Prostate gland (tissue), 2 donors: ENCODE data around the gene HMX1. TPM values are rescaled to one million over a fixed set of nuclear protein-coding genes. Genes with fewer than 3 reads are reported as not detected.

Source experiments
- DNase-seq: peaks from one replicate; pipeline ENCODE4 v3.0.0-alpha.2; 2019; ENCODE audit warnings: low spot score
- H3K27ac ChIP-seq, 2 donors: fragments of 200-600 bp; sonication (generic); 2 replicates each; pipeline ENCODE4 v1.5.1; 2017 to 2019
- H3K27me3 ChIP-seq: fragments of 200-600 bp; sonication (generic); replicated peaks from 2 replicates; pipeline ENCODE4 v1.5.1; 2019; ENCODE audit not compliant: insufficient read depth
- H3K36me3 ChIP-seq, 2 donors: fragments of 200-600 bp; sonication (generic); 1 replicate in 1 of 2; 2 replicates in 1 of 2; pipeline versions ENCODE4 v1.5.1 to v1.8.1; 2017 to 2019
- H3K4me1 ChIP-seq: fragments of 200-600 bp; sonication (generic); replicated peaks from 2 replicates; pipeline ENCODE4 v1.5.1; 2019
- H3K4me3 ChIP-seq, 2 donors: fragments of 200-600 bp; sonication (generic); 2 replicates each; pipeline ENCODE4 v1.5.1; 2017 to 2019
- H3K9me3 ChIP-seq: fragments of 200-600 bp; sonication (generic); 2 replicates; pipeline ENCODE4 v1.5.1; 2017
- POLR2A ChIP-seq: fragments of 450-650 bp; IDR thresholded peaks from one replicate; pipeline ENCODE4 v1.6.1; 2016; ENCODE audit warnings: antibody characterized with exemption, mild to moderate bottlenecking
- POLR2AphosphoS5 ChIP-seq: sonication (generic); formaldehyde crosslinking; IDR thresholded peaks from one replicate; pipeline ENCODE4 v1.6.1; 2017; ENCODE audit warnings: antibody characterized with exemption
- WGBS: methylation state at CpG from one replicate; pipeline ENCODE4 v1.1.5; 2018; 5-methylcytosine and 5-hydroxymethylcytosine counted together
- intact Hi-C: fragments of 100-400 bp; cut with DNase I; formaldehyde crosslinking; loops from one replicate; pipeline ENCODE4 v1.14.2; 2022
- total RNA-seq, 2 donors: library from RNA; depleted of rRNA; stranded (reverse); fragments of >200 nt; gene quantifications; one replicate each; pipeline ENCODE4 v1.1.0, GENCODE V29; 2016
- TF ChIP-seq, protein P1 (sequence below), 4 experiments: fragments of 200-600 bp in 2 of 4; fragments of 450-650 bp in 2 of 4; sonication (generic) in 2 of 4; IDR thresholded peaks; 1 replicate in 3 of 4; 2 replicates in 1 of 4; pipeline ENCODE4 v1.5.1; 2016 to 2019; ENCODE audit warnings: antibody characterized with exemption in 4 of 4, mild to moderate bottlenecking in 2 of 4, moderate library complexity in 2 of 4

The HMX1 gene
- total RNA-seq, 2 donors from 2014 or later = 5.3 TPM; not detected in 1

DNA sequence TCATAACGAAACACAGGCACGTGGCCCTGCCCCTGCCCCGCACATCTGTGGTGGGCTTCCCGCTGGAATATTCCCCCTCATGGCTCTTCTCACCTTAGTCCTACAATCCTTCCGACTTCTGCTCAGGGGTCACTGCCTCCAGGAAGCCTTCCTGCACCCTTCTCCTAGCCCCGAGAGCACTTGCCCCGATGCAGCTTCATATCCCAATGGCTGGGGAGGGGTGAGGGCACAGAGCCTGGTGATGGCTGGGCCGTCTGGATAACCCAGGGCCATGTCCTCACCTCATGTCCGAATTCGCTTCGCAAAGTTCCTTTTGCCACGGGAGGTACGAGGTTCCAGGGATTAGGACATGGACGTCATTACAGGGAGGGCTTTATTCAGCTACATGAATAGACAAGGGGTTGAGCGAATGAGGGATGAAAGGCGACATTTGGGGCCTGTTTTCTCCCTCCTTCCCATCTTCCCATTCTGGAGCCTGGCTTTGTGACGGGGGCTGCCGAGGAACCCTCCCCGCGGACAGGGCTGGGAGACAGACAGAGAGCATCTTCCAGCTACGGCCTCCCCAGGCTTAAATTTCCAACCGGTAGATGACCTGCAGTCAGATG, 35.5 kb upstream of the HMX1 start:
- peaks cover 9% of the 10 kb centered on the region for H3K27me3 ChIP-seq
- no peak for DNase-seq
- 86% methylated on average over 22 of the region's 22 CpGs for WGBS

DNA sequence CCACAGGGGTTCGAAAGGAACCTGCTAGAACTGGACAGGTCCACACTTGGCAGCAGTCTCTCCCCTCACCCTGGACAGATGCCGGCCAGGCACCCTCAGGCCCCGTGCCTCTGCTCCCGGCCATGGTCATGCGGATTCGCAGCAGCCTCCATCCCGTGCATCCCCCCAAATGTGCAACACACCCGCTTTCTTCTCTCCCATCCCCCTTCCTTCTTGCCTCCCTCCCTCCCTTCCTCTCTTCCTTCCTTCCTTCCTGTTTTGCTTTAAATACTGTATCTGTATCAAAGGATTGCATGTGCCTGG, 35.0 kb upstream of the HMX1 start:
- Histone ChIP-seq H3K36me3 (no peaks in the 10 kb centered on the region), H3K4me1 (no peaks in the 10 kb centered on the region), H3K27ac (no peak overlapping the region), H3K4me3 (no peak overlapping the region), H3K9me3 (no peaks in the 10 kb centered on the region), H3K27me3 (peaks cover 9% of the 10 kb centered on the region)
- no peak for TF ChIP-seq POLR2A
- TF ChIP-seq, protein P1, sequence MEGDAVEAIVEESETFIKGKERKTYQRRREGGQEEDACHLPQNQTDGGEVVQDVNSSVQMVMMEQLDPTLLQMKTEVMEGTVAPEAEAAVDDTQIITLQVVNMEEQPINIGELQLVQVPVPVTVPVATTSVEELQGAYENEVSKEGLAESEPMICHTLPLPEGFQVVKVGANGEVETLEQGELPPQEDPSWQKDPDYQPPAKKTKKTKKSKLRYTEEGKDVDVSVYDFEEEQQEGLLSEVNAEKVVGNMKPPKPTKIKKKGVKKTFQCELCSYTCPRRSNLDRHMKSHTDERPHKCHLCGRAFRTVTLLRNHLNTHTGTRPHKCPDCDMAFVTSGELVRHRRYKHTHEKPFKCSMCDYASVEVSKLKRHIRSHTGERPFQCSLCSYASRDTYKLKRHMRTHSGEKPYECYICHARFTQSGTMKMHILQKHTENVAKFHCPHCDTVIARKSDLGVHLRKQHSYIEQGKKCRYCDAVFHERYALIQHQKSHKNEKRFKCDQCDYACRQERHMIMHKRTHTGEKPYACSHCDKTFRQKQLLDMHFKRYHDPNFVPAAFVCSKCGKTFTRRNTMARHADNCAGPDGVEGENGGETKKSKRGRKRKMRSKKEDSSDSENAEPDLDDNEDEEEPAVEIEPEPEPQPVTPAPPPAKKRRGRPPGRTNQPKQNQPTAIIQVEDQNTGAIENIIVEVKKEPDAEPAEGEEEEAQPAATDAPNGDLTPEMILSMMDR (IDR thresholded peaks at IDR 0.05) = no peak
- no peak for TF ChIP-seq POLR2AphosphoS5
- DNase-seq = no peak
- intact Hi-C loops = no loop called here
- 83% methylated on average over 8 of the region's 8 CpGs for WGBS

More for the DNA sequence above, 35.5 kb upstream of the HMX1 start:
- intact Hi-C loops = no loop called here
- no peaks in the 10 kb centered on the region for H3K36me3 ChIP-seq
- no peaks in the 10 kb centered on the region for H3K4me1 ChIP-seq
- TF ChIP-seq POLR2A (no peak), POLR2AphosphoS5 (no peak)
- TF ChIP-seq, protein P1 (IDR thresholded peaks at IDR 0.05) = no peak
- no peak overlapping the region for H3K4me3 ChIP-seq
- H3K9me3 ChIP-seq = no peaks in the 10 kb centered on the region
- no peak overlapping the region for H3K27ac ChIP-seq

DNA sequence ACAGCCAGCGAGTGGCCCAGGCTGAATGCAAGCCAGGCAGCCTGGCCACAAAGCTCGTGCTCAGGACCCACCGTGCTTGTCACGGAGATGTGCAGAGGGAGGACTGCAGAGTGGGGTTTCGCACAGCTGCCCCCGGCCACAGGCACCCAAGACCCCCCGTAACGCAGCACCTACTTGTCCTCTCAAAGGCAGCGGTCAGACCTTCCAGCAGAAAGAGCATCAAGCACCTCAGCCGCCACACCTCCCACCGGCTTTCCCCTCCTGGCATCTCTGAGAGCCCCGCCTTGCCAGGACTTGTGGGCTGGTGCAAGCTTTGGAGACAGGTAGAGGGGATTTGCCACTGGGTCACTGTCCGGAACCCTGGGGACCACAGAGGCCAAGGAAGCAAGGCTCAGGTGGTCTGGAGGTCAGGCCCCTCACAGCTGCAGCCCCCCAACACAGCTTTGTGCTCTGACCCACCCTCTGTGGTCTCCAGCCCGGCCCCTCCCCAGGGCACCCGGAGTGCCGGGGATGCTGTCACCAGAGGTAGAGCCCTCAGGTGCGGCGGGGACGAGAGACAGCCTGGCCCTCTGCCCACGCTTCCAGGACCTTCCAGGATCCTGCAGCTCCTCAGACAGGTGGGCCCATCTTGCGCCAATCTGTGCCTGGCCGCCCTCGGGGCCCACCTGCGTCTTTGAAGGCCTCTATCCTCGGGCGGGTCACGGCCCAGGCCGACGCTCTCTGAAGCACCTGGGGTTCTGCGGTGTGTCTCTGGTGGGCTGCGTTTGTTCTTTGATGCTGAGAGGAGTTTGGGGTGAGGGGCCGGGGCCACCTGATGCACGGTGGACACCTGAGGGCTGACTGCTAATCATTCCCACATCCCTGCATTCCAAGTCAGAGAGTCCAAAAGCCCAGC, 34.4 kb upstream of the HMX1 start:
- Histone ChIP-seq H3K36me3 (no peaks in the 10 kb centered on the region), H3K9me3 (peaks cover under 1% of the 10 kb centered on the region), H3K27me3 (peaks cover 9% of the 10 kb centered on the region), H3K4me1 (no peaks in the 10 kb centered on the region), H3K27ac (no peak overlapping the region), H3K4me3 (no peak overlapping the region)
- intact Hi-C loops = no loop called here
- 81% methylated on average over 31 of the region's 33 CpGs for whole genome bisulfite sequencing
- DNase-seq = no peak
- no peak for TF ChIP-seq POLR2AphosphoS5
- no peak for TF ChIP-seq POLR2A
- TF ChIP-seq, protein P1 (IDR thresholded peaks at IDR 0.05) = no peak

DNA sequence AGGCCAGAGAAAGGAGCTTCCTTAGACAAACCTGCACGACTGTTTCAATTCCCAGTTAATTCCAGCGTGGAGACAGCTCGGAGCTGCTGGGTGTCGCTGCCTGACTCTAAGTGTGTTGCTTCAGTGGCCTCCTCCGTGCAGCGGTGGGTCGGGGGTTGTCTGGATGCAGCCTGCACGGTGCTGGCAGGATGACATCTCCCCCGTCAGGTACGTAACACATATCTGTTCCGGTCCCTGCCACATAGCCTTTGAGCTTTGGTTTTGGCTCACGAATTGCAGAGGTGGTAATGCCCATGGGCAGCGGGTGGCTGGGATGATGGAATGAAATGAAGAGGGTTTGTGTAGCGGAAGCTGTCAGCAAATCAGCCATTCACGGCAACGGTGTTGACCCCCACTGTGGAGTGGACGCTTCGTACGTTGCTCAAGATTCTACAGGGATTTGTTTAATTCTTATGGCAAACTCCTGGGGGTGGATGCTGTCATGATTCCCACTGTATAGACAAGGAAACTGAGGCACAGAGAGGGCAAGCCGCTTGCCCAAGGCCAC, 33.7 kb upstream of the HMX1 start:
- H3K36me3 ChIP-seq = no peaks in the 10 kb centered on the region
- TF ChIP-seq POLR2AphosphoS5 = no peak
- TF ChIP-seq, protein P1 (IDR thresholded peaks at IDR 0.05) = no peak
- TF ChIP-seq POLR2A = no peak
- no peak for DNase-seq
- H3K4me3 ChIP-seq = no peak overlapping the region
- H3K9me3 ChIP-seq = peaks cover 5% of the 10 kb centered on the region
- WGBS = 78% methylated on average over 20 of the region's 20 CpGs
- H3K27me3 ChIP-seq = peaks cover 9% of the 10 kb centered on the region
- intact Hi-C loops = no loop called here
- H3K27ac ChIP-seq = no peak overlapping the region
- H3K4me1 ChIP-seq = no peaks in the 10 kb centered on the region
